Stimulated activated CD4-positive, alpha-beta T cell treated with anti-CD3 and anti-CD28 coated beads, Interleukin-4, amount 100 ng/mL, for 48 hours (primary cell): ENCODE results near the gene ABHD5.
"Not testable (repeated sequence)": the region's sequence is repeated elsewhere in the genome, so short reads cannot be mapped to it uniquely, and the experiment has no call there.

Experiments
- DNase-seq, 2 donors: peaks; one replicate each; pipeline ENCODE4 v3.0.0-alpha.2; 2020; ENCODE audit warnings: low read depth in 2 of 2

Gene ABHD5

DNA sequence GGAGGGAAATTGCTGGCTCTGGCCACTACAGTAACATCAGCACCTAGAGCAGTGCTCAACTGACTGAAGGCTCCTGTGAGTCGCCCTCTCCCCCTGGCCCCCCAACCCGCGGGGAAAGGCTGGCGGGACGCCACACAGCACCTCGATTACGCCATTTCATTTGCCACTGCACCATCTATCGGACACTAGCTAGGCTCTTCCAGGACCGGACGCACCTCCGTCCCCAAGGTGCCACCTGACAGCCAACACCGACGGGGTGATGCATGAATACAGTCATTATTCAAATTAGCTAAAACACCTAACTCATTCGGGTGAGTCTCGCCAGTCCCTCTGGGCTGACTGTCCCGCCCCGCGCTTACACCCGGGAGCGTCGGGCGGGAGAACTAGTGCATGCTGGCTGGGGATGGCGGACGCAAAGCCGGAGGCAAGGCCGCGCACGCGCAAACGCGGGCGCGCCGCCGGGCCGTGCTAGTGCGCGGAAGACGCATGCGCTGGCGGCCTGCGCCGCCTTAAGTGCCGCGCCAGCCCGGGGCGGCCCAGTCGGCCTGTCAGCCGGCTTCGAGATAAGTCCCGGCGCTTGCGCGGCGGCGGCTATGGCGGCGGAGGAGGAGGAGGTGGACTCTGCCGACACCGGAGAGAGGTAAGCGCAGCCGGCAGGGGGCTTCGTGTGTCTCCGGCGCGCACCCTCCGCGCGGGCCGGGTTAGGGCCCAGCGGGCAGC is at the start of gene ABHD5:
Gene ABHD5 (plus strand): TSS at position 539 of the 720 bp plus-strand sequence. CDS start 55 bp downstream, at position 594.
- peak; percentile 81 to 89 for DNase-seq

DNA sequence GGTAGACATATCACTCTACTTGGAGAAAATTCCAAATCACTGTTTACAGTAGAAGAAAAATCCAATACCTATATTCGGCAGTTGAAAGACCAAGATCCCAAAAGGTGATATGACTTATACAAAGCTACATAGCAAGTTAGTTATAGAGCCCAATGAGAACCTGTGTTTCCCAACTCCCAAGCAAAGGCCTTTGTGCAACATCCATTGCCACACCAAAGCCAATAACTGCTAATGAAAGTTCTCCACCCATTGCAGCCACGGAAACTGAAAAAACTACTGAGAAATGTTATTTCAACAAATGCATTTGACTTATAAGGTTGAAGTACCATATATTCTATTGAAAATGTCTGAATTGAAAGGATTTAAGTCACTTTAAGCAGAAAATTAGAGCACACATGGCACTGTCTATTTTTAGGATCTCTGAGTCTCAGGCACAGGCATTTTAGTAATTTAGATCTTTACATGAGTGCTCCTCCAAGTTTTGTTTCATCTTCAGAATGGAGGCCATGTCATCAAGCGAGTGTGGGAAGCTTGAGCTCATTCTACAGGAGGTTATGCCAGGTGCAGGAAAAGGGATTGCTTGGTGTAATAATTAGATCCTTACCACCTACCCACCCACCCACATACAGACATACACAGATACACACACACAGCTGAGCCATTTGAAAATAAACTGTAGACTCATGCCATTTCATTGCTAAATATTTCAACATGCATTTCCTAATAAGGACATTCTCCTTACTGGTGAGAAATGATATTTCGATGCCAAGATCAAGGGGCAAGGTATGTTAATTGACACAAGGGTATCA is 49.2 kb upstream of the ABHD5 start:
- no peak for DNase-seq

DNA sequence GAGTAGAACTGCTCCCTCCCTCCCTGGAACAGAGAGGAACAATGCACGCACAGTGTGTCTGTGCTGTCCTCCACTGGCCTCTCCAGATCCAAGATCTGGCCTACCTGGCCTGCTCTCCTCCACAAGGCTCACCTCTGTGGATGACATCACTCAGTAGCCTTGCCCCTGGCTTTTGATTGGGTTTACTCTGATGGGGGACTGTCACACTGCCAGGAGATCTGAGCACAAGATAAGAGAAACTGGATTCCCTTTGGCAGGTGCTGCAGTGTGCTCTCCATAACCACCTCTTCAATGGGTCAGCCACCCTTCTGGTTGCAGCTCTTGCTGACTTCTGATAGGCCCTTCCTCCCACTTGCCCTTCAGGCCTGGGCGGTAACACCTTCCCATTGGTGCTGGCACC is 46.3 kb upstream of the ABHD5 start:
- DNase-seq: no peak

DNA sequence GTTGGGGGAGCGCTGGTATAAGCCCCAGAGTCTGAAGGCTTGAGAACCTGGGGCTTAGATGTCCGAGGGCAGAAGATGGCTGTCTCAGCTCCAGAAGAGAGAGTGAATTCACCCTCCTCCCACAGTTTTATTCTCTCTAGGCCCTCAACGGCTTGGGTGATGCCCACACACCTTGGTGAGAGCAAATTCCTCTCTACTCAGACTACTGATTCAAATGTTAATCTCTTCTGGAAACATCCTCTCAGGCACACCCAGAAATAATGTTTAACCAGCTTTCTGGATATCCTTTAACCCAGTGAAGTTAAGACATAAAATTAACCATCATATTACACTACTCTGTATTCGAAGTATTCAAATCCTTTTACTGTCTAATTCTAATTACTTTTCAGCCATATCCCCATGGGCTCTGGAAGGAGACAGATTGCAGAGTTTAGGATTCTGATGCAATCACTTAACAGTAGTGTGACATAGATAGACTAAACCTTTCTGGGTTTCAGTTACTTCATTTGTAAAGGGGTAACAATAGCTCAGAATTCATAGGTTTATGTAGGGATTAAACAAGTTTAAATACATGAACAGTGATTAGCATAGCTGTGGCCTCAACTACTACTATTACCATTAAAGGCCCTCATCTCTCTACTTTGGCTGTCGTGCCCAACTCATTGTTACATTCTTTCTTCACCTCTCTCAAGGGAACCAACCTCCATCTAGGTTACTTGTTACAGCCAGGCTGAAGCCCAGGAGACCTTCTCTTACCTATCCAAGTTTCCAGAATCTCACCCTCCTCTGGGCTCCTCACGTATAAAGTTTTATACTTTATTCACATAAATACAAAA is 43.2 kb upstream of the ABHD5 start:
- no peak for DNase-seq

DNA sequence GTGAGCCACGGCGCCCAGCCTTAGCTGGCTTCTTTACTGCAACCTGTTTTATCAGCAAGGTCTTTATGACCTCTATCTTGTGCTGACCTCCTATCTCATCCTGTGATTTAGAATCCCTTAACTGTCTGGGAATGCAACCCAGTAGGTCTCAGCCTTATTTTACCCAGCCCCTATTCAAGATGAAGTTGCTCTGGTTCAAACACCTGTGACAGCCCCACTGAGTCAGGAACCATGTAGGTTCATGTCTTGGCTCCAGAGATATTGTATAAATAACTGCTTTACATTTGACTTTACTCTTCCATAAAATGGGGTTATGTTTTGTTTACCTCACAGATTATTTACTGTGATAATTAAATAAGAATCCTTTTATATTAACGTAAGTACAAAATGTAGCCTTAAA is 41.8 kb upstream of the ABHD5 start:
- no peak for DNase-seq

DNA sequence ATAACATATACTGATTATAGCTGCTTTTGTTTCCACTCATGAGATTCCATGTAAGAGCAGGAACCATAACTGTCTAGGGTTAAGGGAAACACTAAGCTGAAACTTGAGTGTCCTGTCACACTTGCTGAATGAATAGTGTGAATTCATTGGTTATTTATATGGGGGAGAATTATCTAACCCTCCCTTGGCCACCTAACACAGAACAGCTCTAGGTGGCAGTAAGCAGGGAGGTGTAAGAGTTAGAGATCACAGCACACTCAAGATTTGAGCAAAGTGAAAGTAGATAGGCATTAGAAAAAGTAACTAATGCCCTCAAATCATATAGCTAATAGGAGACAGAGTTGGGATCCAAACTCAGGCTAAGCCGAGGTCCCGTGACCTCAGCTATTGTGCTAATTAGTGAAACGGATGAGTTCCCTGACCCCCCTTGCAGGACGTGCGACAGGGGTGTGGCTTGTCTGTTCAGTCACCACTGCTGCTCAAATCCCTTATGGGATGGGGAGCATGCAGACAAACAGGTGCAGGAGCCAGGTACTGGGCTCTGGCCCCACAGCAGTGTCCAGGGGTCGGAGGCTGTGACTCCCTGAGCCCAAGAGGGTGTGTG is 41.3 kb upstream of the ABHD5 start:
- DNase-seq: no peak

DNA sequence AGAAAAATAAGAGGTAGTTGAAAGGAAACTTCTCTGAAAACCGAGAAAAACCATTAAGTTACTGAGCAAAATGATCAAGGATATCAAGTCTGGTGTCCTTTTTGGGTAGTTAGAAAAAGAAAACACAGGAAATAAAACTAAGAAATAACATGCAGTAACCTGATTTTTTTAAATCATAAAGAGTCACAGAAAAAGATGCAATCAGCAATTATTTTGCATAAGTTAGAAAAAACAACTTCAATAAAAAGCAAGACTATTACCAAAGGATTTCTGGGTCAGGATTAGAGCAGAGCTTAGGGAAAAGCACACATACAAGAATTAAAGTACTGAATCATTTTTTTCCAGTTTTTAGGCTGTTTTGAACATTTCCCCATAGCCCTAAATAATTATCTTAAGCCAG is 40.4 kb upstream of the ABHD5 start:
- DNase-seq: no peak

DNA sequence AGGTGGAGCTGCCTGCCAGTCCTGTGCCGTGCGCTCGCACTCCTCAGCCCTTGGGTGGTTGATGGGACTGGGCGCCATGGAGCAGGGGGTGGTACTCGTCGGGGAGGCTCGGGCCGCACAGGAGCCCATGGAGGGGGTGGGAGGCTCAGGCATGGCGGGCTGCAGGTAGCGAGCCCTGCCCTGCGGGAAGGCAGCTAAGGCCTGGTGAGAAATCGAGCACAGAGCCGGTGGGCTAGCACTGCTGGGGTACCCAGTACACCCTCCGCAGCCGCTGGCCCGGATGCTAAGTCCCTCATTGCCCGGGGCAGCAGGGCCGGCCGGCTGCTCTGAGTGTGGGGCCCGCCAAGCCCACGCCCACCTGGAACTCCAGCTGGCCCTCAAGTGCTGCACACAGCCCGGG is 34.3 kb upstream of the ABHD5 start:
- not testable (repeated sequence) for DNase-seq

DNA sequence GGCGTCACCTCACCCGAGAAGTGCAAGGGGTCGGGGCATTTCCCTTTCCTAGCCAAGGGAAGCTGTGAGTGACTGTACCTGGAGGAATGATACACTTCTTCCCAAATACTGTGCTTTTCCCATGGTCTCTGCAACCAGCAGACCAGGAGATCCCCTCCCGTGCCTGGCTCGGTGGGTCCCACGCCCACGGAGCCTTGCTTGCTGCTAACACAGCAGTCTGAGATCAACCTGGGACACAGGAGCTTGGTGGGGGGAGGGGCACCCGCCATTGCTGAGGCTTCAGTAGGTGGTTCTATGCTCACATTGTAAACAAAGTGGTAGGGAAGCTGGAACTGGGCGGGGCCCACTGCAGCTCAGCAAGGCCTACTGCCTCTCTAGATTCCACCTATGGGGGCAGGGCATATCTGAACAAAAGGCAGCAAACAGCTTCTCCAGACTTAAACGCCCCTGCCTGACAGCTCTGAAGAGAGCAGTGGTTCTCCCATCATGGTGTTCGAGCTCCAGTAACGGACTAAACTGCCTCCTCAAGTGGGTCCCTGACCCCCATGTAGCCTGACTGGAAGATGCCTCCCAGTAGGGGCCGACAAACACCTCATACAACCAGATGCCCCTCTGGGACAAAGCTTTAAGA is 31.4 kb upstream of the ABHD5 start:
- no peak for DNase-seq

DNA sequence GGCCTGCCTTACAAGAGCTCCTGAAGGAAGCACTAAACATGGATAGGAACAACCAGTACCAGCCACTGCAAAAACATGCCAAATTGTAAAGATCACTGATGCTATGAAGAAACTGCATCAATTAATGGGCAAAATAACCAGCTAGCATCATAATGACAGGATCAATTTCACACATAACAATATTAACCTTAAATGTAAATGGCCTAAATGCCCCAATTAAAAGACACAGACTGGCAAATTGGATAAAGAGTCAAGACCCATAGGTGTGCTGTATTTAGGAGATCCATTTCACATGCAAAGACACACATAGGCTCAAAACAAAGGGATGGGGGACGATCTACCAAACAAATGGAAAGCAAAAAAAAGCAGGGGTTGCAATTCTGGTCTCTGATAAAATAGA is 29.4 kb upstream of the ABHD5 start:
- not testable (repeated sequence) for DNase-seq

DNA sequence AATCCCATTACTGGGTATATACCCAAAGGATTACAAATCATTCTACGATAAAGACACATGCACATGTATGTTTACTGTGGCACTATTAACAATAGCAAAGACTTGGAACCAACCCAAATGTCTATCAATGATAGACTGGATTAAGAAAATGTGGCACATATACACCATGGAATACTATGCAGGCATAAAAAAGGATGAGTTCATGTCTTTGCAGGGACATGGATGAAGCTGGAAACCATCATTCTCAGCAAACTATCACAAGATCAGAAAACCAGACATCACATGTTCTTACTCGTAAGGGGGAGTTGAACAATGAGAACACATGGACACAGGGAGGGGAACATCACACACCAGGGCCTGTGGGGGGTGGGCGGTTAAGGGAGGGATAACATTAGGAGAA is 25.7 kb upstream of the ABHD5 start:
- not testable (repeated sequence) for DNase-seq

DNA sequence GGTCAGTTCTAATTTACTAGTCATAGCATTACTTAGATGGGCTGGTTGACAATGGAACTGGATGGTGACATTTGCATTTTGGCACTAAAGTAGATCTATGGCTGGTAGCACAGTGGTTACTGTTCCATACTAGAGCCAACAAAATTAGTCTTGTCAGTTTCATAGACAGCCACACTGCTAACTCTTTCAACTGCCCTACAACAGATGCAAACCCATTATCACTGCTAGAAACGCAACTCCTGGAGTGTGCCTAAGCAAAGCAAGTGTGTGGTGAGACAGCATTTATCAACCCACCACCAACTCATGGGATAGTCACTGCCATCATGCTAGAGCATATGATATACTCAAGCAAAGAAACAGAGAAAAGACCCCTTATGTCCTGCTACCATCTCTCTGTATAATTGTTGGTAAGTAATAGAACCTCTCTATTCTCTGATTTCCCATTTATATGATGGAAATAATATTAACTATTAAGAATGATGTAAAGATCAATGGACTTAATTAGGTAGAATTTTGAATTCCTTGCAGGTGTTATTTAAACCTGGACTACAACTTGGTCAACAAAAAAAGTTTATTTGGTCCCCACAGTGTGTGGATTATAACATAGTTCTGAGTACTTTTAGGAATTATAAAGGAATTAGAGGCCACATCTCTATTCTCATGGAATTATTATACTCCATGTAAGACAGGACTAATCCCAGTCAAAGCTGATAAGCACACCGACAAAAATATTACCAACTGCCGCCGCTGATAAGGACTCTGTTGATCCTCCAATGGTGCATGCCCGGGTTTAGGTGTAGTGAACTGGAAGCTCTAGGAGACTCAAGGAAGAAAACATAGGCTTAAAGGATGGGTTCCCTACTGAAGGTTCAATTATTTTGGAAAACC is 19.9 kb upstream of the ABHD5 start:
- no peak for DNase-seq

DNA sequence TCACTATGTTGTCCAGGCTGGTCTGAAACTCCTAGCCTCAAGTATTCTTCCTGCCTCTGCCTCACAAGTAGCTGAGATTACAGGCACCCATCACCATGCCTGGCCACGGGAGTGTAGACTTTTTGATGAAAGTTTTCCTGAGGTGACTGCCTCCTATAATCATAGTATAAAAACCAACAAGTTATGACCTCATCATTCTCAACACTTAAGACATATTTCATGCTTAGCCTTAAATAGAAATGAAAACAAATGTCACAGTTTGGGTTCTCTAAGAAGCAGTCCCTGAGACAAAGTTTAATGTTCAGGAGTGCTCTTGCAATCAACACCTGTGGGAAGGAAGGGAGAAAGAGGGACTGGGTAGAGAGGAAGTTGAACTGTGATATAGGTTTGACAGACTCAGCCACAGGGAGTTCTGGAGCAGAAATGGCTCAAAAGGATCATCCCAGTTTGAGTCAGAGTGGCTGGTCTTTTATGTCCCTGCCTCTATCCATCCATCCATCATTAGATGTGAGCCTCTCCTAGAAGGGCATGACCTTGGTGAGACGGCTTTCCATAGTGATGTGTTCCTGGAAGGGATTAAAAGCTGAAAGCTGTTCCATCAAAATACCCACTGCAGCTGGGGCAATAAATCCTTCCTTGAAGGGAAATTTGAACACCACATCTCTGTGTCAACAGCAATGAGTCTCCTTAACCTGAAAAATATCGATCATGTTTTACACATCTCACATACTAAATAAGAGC is 16.2 kb upstream of the ABHD5 start:
- DNase-seq: no peak

DNA sequence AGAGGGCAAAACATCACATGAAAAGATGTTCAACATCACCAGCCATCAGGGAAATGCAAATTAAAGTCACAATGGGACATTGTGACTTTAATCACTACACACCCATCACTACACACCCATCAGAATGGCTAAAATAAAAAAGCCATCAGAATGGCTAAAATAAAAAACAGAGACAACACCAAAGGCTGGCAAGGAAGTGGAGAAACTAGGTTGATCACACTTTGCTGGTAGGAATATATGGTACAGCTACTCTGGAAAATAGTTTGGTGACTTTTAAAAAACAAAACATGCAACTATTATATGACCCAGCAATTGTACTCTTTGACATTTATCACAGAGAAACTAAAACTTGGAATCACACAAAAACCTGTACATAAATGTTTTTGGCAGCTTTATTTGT is 15.1 kb upstream of the ABHD5 start:
- DNase-seq: no peak

DNA sequence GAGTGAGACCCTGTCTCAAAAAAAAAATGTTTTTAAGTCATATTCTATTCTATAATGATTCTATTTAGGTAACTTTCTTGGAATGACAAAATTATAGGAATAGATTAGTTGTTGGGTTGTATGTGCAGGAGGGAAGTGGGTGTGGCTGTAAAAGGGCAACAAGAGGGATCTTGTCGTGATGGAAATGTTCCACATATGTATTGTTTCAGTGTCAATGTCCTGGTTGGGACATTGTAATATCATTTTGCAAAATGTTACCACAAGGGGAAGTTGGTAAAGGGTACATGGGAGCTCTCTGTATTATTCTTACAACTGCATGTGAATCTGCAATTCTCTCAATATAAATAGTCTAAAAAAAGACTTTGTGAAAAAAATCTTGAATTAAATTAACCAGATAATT is 14.3 kb upstream of the ABHD5 start:
- DNase-seq: no peak

DNA sequence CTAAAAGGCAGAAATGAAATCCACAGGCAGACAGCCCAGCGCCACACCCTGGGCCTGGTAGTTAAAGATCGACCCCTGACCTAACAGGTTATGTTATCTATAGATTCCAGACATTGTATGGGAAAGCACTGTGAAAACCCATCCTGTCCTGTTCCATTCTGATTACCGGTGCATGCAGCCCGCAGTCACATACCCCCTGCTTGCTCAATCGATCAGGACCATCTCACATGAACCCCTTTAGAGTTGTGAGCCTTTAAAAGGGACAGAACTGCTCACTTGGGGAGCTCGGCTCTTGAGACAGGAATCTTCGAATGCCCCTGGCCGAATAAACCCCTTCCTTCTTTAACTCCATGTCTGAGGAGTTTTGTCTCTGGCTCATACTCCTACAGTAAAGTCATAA is 12.4 kb upstream of the ABHD5 start:
- not testable (repeated sequence) for DNase-seq

DNA sequence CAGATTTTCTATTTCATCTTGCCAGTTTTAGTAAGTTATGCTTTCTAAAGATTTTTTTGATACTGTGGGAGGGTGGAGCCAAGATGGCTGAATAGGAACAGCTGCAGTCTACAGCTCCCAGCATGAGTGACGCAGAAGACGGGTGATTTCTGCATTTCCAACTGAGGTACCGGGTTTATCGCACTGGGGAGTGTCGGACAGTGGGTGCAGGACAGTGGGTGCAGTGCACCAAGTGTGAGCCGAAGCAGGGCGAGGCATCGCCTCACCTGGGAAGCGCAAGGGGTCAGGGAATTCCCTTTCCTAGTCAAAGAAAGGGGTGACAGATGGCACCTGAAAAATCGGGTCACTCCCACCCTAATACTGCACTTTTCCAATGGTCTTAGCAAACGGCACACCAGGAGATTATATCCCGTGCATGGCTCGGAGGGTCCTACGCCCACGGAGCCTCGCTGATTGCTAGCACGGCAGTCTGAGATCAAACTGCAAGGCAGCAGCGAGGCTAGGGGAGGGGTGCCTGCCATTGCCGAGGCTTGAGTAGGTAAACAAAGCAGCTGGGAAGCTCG is 11.8 kb upstream of the ABHD5 start:
- DNase-seq: not testable (repeated sequence)

DNA sequence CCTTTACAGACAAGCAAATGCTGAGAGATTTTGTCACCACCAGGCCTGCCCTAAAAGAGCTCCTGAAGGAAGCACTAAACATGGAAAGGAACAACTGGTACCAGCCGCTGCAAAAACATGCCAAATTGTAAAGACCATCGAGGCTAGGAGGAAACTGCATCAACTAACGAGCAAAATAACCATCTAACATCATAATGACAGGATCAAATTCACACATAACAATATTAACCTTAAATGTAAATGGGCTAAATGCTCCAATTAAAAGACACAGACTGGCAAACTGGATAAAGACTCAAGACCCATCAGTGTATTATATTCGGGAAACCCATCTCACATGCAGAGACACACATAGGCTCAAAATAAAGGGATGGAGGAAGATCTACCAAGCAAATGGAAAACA is 9.9 kb upstream of the ABHD5 start:
- DNase-seq: not testable (repeated sequence)

DNA sequence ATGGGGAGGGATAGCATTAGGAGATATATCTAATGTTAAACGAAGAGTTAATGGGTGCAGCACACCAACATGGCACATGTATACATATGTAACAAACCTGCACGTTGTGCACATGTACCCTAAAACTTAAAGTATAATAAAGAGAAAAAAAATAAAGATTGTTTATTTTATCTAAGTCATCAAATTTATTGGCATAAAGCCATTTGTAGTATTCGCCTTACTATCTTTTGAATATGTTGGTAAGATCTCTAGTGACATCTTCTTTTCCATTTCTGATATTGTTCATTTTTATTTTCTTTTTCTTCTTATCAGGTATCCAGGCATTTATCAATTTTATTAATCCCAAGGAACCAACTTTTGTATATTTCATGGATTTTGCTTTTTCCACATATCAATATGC is 5.8 kb upstream of the ABHD5 start:
- DNase-seq: no peak
